Measurements from ENCODE around the gene CDKAL1. TPM values are rescaled to one million over a fixed set of nuclear protein-coding genes. Genes with fewer than 3 reads are reported as not detected.

Gene CDKAL1
- total and polyA plus RNA-seq, 2 of the 13 experiments (the other 11 are each of a cell fraction or from before 2014, with no cell fraction given), result 9.5 to 27.7 TPM

DNA sequence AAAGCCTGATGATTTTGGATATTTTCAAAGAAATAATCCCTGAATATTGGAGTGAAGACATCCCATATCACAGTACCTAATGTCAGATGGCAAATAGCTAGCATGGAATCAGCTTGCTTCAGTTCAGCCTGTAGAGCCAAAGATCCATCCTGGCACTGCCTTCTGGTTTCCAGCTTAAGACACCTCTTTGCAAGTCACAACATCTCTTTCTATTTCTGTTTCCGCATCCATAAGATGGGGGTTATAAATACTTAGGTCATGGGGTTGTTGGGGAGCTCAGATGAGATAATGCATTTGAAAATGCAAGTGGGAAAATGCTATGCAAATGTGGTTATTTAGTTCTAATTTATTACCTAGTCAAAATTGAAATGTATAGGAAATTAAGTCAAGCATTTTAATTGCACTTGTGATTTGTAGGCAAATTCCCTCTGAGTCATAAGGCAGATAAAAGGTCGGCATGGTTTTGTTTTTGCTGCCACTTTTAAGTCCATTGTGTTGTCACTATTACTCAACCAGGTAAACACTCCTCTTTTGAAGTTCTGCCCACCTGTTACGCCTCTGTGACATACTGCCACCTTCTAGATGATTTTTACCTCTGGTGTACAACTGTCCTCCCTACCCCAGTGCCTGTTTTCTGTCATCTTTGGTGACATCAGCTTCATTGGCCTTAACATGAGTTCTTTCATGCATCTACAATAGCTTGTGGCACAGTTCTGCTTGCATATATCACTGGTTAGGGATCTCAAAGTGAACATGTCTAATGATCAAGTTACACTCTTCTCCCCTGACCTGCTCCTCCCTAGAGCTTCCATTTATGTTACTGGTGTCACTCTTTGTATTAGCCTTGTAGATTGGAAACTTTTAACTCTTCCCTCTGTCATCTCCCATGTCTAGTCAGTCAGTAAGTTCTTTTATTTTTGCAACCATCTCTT, 96.6 kb downstream of the CDKAL1 start (continued):
- TF ChIP-seq PHB2 (IDR thresholded peaks at IDR 0.05; ENCODE audit: partially characterized antibody), result no peak
- no peak for TF ChIP-seq POLR2A (IDR thresholded peaks at IDR 0.05; ENCODE audit: insufficient read depth in 1 of 2, low read depth in 2 of 2, low read length in 2 of 2)
- TF ChIP-seq KLF6 (CRISPR knock-in tag; IDR thresholded peaks at IDR 0.05), result peak; percentile 62; the same call in 1 of the 2 replicates
- TF ChIP-seq ZNF496 (CRISPR knock-in tag; IDR thresholded peaks at IDR 0.05; ENCODE audit: insufficient replicate concordance), result no peak
- TF ChIP-seq, protein P1, sequence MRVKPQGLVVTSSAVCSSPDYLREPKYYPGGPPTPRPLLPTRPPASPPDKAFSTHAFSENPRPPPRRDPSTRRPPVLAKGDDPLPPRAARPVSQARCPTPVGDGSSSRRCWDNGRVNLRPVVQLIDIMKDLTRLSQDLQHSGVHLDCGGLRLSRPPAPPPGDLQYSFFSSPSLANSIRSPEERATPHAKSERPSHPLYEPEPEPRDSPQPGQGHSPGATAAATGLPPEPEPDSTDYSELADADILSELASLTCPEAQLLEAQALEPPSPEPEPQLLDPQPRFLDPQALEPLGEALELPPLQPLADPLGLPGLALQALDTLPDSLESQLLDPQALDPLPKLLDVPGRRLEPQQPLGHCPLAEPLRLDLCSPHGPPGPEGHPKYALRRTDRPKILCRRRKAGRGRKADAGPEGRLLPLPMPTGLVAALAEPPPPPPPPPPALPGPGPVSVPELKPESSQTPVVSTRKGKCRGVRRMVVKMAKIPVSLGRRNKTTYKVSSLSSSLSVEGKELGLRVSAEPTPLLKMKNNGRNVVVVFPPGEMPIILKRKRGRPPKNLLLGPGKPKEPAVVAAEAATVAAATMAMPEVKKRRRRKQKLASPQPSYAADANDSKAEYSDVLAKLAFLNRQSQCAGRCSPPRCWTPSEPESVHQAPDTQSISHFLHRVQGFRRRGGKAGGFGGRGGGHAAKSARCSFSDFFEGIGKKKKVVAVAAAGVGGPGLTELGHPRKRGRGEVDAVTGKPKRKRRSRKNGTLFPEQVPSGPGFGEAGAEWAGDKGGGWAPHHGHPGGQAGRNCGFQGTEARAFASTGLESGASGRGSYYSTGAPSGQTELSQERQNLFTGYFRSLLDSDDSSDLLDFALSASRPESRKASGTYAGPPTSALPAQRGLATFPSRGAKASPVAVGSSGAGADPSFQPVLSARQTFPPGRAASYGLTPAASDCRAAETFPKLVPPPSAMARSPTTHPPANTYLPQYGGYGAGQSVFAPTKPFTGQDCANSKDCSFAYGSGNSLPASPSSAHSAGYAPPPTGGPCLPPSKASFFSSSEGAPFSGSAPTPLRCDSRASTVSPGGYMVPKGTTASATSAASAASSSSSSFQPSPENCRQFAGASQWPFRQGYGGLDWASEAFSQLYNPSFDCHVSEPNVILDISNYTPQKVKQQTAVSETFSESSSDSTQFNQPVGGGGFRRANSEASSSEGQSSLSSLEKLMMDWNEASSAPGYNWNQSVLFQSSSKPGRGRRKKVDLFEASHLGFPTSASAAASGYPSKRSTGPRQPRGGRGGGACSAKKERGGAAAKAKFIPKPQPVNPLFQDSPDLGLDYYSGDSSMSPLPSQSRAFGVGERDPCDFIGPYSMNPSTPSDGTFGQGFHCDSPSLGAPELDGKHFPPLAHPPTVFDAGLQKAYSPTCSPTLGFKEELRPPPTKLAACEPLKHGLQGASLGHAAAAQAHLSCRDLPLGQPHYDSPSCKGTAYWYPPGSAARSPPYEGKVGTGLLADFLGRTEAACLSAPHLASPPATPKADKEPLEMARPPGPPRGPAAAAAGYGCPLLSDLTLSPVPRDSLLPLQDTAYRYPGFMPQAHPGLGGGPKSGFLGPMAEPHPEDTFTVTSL (CRISPR knock-in tag; IDR thresholded peaks at IDR 0.05; ENCODE audit: borderline replicate concordance), result peak; percentile 96; the same call in 1 of the 2 replicates
- peak; percentile 81 for TF ChIP-seq NR2F2 (IDR thresholded peaks at IDR 0.05; ENCODE audit: borderline replicate concordance, low read depth)
- TF ChIP-seq SOX13 (IDR thresholded peaks at IDR 0.05), result peak; percentile 99
- peak in 1 of 2 experiments; percentile 99; a peak in 2 of 4 replicates for TF ChIP-seq SOX13 (CRISPR knock-in tag; conservative IDR thresholded peaks at IDR 0.05 in 1 of 2, IDR thresholded peaks at IDR 0.05 in 1 of 2)
- no peak for TF ChIP-seq RARG (CRISPR knock-in tag; IDR thresholded peaks at IDR 0.05; ENCODE audit: low read depth)
- no peak for TF ChIP-seq ZNF547 (CRISPR knock-in tag; IDR thresholded peaks at IDR 0.05)
- no peak for TF ChIP-seq MLLT10 (CRISPR knock-in tag; IDR thresholded peaks at IDR 0.05)
- TF ChIP-seq ASH2L (IDR thresholded peaks at IDR 0.05; ENCODE audit: insufficient read length, low read depth, low read length), result no peak
- 0 out of 2 replicates have a peak, but pooled peaks have one; percentile 18 for TF ChIP-seq CTCF (CRISPR knock-in tag; IDR thresholded peaks at IDR 0.05)
- no peak for TF ChIP-seq ZNF768 (CRISPR knock-in tag; IDR thresholded peaks at IDR 0.05)
- TF ChIP-seq, protein P2, sequence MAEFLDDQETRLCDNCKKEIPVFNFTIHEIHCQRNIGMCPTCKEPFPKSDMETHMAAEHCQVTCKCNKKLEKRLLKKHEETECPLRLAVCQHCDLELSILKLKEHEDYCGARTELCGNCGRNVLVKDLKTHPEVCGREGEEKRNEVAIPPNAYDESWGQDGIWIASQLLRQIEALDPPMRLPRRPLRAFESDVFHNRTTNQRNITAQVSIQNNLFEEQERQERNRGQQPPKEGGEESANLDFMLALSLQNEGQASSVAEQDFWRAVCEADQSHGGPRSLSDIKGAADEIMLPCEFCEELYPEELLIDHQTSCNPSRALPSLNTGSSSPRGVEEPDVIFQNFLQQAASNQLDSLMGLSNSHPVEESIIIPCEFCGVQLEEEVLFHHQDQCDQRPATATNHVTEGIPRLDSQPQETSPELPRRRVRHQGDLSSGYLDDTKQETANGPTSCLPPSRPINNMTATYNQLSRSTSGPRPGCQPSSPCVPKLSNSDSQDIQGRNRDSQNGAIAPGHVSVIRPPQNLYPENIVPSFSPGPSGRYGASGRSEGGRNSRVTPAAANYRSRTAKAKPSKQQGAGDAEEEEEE (CRISPR knock-in tag; IDR thresholded peaks at IDR 0.05; ENCODE audit: borderline replicate concordance), result no peak
- TF ChIP-seq, protein P3, sequence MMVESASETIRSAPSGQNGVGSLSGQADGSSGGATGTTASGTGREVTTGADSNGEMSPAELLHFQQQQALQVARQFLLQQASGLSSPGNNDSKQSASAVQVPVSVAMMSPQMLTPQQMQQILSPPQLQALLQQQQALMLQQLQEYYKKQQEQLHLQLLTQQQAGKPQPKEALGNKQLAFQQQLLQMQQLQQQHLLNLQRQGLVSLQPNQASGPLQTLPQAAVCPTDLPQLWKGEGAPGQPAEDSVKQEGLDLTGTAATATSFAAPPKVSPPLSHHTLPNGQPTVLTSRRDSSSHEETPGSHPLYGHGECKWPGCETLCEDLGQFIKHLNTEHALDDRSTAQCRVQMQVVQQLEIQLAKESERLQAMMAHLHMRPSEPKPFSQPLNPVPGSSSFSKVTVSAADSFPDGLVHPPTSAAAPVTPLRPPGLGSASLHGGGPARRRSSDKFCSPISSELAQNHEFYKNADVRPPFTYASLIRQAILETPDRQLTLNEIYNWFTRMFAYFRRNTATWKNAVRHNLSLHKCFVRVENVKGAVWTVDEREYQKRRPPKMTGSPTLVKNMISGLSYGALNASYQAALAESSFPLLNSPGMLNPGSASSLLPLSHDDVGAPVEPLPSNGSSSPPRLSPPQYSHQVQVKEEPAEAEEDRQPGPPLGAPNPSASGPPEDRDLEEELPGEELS (CRISPR knock-in tag; IDR thresholded peaks at IDR 0.05), result peak; percentile 91
